Measurements from ENCODE around the gene ATXN1. TPM values are rescaled to one million over a fixed set of nuclear protein-coding genes. Genes with fewer than 3 reads are reported as not detected.
A peak's percentile ranks its signal among the peaks of the same experiment; 100 is the strongest.

The ATXN1 gene
- polyA plus RNA-seq, 12 donors, result 13.3 to 51.7 (median 17.6) TPM

- DNase-seq, result no peak
Measured at GRCh38 chr6:16362296-16362695, 399.0 kb downstream of the ATXN1 start.

GRCh38 chr6:16361861-16362260, 399.4 kb downstream of the ATXN1 start:
- no peak for DNase-seq

- no peak for DNase-seq
Measured at GRCh38 chr6:16361121-16361520, 400.1 kb downstream of the ATXN1 start.

GRCh38 chr6:16360365-16360764, 400.9 kb downstream of the ATXN1 start:
- DNase-seq, result no peak

- no peak for DNase-seq
Measured at GRCh38 chr6:16359563-16359962, 401.7 kb downstream of the ATXN1 start.

DNA sequence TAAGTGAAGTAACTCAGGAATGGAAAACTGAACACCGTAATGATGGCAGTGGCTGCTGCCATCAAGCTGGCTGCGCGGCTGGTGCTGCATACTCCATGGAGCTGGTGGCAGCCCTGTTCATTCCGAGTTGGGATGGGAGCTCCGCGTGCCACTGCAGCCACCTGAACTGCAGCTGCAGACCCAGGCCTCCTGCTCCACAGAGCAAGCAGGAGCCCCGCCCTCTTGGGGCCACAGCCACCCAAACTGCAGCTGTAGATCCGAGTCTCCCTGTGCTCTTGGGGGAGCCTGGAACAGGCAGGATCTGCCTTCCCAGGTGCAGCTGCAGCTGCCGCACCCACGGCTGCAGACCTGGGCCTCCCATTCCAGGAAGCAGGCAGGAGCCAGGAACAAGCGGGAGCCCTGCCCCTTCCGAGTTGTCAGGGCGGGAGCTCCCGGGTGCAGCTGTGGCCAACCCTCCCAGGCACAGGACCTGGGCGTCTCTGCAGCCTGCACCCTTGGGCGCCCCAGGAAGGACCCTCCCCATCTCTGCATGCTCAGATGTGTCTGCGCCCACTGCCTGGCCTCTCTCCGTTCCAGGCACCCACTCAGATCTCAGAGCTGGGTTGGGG, 402.6 kb downstream of the ATXN1 start:
- no peak for DNase-seq

GRCh38 chr6:16355699-16356446, 405.4 kb downstream of the ATXN1 start:
- DNase-seq, result no peak

DNA sequence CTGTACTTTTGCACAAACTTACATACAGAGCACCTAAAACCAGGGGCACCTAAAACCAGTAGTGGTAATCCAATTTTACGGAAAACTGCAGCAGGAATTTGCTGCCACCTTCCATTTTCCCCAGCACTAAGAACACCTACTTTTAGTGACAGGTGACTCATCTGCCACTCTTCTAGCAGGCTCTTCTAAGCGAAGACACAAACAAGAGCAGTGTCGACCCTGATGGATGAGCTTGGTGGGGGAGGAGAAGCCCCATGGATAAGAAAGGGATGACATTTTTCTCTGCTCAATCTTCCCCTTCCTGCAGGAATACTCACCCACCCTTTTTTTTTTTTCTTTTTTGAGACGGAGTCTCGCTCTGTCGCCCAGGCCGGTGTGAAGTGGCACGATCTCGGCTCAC, 406.0 kb downstream of the ATXN1 start:
- DNase-seq, result no peak

- no peak for DNase-seq
Measured at GRCh38 chr6:16354692-16355091, 406.6 kb downstream of the ATXN1 start.

- no peak for DNase-seq
Measured at GRCh38 chr6:16352821-16353438, 408.3 kb downstream of the ATXN1 start.

GRCh38 chr6:16352258-16352635, 409.0 kb downstream of the ATXN1 start:
- DNase-seq, result no peak

- no peak for DNase-seq
Measured at GRCh38 chr6:16349544-16349943, 411.7 kb downstream of the ATXN1 start.

GRCh38 chr6:16346831-16347230, 414.4 kb downstream of the ATXN1 start:
- no peak for DNase-seq

- DNase-seq, result peak; percentile 80
Measured at GRCh38 chr6:16345449-16346330, 415.6 kb downstream of the ATXN1 start.

GRCh38 chr6:16344756-16345155, 416.5 kb downstream of the ATXN1 start:
- DNase-seq, result no peak

DNA sequence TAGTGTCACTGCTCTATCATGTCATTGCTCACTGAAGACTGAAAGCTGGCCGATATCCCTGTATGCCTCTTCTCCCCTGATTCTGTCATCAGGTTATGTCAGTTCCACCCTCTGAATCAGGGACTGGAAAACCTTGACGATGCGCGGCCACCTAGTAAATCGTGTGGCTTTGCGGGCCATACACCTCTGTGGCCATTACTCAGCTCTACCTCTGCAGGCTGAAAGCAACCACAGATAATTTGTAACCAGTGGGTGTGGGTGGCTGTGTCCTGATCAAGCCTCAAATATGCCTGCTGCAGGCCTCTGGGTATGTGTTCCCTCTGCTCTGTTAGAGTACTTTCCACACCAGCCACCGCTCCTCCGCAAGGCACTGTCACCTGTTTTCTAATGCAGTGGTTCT, 417.7 kb downstream of the ATXN1 start:
- no peak for DNase-seq

DNA sequence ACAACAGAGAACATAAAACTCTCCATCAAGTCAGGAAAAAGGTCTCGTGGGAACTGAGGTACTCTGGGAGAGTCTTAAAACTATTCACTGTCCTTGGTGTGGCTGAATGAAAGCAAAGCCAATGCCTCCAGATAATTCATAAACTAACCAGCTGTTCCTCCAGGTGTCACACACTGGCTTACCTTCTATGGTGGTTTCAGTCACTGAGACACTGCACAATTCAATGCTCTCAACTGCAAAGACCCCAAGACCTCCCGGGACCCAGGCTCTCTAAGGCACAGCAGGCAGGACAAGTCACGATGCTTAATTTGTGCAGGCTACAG, 422.0 kb downstream of the ATXN1 start:
- DNase-seq, result no peak

DNA sequence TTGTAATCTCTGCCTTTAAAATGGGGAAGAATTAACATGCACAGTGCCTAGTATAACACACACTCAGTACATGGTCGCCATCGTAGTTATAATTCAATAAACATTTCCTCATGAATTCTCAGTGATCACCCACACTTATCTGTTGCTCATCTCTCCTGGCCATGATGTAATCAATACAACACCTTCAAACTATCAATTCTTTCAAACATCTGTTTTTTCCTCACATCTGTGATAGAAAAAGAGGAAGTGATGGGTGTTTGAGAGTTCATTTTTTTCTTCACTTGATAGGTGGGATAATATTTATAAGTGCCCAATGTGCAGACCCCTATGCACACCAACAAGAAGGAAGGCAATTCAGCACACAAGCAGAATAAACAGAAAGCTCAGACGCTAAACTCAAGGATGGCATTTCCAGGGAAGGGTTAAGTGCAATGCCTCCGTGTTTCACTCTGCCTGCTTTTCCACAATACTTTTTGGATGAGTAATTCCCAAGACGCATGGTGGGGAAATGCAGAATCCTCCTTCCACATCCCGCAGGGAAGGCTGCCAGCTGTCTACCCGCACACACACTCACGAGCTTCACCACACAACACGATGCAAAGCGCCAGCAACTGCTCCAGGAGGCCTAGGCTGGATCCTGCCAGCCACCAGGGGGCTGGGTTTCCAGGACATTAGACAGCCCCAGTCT, 422.5 kb downstream of the ATXN1 start:
- DNase-seq, result peak; percentile 63

GRCh38 chr6:16337295-16337975, 423.8 kb downstream of the ATXN1 start:
- peak; percentile 98 for DNase-seq

GRCh38 chr6:16336911-16337294, 424.4 kb downstream of the ATXN1 start:
- DNase-seq, result no peak
